GM18867 (cell line): ENCODE data around the gene CCT6A.
"Not testable (repeated sequence)": the region's sequence is repeated elsewhere in the genome, so short reads cannot be mapped to it uniquely, and the experiment has no call there.

Source experiments
- ATAC-seq: cut with Tn5 transposase; IDR thresholded peaks from one replicate; pipeline ENCODE4 v1.9.1; 2021; ENCODE audit warnings: mild to moderate bottlenecking, moderate library complexity; ENCODE audit not compliant: unreplicated experiment

Gene CCT6A

DNA sequence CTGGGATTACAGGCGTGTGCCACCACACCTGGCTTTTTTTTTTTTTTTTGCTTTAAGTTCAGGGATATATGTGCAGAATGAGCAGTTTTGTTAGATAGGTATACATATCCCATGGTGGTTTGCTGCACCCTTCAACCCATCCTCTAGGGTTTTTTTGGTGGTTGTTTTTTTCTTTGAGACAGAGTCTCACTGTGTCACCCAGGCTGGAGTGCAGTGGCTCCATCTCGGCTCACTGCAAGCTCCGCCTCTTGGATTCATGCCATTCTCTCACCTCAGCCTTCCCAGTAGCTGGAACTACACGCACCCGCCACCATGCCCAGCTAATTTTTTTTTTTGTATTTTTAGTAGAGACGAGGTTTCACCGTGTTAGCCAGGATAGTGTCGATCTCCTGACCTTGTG is 2.8 kb upstream of the CCT6A start:
- not testable (repeated sequence) for ATAC-seq

DNA sequence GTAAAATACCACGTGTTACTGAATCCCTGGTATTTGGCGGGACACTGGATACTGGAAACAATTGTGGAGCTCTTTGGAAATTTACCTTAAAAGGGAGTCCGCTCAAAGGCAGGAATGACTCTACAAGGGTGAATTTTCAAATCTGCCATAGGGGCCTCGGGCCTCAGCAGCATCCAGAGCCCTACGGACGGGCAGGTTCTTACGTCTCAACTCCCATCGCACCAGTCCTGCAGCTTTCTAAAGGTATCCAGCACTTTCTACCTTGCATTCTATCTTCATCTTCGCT is 569 bp upstream of the CCT6A start:
- ATAC-seq: no peak

DNA sequence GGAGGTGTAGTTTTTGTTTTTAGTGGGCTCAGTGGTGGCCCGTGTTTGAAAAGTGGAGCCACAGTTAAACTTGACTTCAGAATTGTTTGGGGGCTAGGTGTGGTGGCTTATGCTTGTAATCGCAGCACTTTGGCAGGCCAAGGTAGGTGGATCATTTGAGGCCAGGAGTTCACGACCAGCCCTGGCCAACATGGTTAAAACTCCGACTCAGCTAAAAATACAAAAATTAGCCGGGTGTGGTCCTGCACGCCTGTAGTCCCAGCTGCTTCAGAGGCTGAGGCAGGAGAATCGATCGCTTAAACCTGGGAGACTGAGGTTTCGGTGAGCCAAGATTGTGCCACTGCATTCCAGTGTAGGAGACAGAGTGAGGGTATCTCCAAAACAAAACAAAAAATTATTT is 1.8 kb downstream of the CCT6A start:
- ATAC-seq: no peak

DNA sequence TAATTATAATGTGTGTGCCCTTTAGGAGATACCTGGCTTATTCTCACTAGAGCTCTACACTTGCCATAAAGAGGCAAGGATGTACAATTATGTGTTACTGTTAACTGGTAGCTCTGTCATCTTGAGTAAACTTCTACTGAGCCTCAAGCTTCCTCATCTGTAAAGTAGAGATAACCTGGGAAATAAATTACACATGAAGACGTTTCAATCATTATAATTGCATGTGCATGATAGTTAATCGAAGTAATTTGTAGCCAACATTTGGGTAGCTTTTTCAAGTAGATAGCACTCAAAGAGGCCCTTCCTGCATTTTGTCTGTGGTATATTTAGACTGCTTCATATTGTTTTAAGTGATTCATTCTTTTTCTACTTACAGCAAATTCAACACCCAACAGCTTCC is 2.4 kb downstream of the CCT6A start:
- ATAC-seq: no peak

DNA sequence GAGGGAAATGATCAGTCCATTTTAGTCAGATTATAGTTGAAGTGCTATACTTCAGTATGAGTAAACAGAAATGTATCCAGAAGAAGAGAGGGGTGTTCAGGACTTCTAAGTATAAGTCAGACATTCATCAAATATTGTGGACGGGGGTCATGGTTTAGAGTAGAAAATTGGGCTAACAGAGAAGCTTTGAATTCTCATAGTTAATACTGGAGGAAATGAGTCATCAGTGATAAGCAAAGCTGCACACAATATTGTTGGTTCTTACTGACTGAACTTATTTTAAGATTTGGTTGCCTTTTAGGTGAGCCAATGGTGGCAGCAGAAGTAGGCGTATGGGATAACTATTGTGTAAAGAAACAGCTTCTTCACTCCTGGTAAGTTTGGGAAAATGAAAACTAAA is 10.8 kb downstream of the CCT6A start:
- ATAC-seq: no peak

DNA sequence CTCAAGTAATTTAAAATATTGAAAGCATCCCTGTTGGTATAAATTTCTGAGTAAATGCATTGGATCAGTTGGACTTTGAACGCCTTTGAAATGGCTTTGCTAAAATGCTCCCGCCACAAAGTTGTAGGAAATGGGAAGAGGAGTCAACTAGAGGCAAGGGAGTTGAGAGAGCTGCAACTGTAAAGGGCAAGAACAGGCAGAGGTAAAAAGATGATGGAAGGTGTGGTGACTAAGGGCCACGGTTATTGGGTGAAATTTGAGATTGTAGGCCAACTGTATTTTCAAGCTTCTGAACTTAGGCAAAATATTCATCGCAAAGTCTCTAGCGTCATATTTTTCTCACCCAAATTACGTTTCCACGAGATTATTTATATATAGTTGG is 11.9 kb downstream of the CCT6A start:
- no peak for ATAC-seq

DNA sequence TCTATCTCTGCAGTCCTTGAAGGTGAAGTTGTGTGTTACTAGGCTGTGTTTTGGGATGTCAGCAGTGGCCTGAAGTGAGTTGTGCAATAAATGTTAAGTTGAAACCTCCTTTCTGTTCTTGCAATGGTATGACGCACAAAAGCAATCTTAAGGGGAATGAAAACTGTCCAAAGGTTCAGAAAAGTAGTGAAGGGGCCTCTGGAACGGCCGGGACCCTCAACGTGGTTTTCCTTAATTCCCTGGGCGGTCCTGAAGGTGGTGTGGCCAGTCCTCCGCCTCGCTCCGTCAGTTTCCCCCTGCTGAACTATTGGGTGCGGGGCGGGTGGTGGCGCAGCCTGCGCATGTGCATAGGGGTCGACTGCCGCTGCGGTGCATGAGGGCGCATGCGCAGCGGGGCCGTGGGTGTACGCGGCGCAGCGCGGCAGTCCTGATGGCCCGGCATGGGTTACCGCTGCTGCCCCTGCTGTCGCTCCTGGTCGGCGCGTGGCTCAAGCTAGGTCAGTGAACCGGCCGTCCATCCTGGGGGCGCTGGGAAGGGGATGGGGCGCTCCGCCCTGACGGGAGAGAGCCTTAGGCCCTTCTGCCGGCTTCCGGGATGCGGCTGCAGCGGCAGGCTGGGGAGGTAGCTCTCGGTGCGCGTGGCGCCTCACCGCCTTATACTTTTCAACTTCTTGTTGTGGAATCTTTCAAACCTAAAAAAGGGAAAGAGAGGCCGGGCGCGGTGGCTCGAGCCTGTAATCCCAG is 12.5 kb downstream of the CCT6A start, which contains the start of gene SUMF2:
Gene SUMF2, plus strand, starts transcription at position 405 of the 744 bp plus-strand sequence. Its CDS starts 26 bp downstream, at position 431.
- ATAC-seq: peak; percentile 87

DNA sequence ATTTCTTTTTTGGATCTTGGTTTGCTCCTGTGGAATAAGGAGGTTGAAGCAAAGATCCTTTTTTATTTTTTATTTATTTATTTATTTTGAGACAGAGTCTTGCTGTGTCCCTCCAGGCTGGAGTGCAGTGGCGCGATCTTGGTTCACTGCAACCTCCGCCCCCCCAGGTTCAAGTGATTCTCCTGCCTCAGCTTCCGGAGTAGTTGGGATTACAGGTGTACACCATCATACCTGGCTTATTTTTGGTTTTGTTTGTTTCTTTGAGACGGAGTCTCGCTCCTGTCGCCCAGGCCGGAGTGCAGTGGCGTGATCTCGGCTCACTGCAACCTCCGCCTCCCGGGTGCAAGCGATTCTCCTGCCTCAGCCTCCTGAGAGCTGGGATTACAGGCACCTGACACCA is 14.8 kb downstream of the CCT6A start:
- not testable (repeated sequence) for ATAC-seq

DNA sequence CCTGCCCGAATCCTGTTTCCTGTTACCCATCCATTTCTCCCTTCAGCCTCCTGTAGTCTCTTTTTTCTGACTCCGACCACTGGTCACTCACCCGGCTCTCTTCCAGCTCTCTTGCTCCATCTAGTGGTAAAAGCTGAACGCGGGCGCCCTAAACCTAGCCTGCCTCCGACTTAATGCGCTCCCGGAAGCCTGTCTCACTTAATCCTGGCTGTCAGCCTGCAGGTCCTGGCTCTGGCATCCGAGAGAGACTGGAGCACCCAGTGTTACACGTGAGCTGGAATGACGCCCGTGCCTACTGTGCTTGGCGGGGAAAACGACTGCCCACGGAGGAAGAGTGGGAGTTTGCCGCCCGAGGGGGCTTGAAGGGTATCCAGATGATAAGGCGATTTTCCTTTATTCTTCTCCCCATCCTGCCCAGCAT is 22.8 kb downstream of the CCT6A start:
- ATAC-seq: peak; percentile 90

DNA sequence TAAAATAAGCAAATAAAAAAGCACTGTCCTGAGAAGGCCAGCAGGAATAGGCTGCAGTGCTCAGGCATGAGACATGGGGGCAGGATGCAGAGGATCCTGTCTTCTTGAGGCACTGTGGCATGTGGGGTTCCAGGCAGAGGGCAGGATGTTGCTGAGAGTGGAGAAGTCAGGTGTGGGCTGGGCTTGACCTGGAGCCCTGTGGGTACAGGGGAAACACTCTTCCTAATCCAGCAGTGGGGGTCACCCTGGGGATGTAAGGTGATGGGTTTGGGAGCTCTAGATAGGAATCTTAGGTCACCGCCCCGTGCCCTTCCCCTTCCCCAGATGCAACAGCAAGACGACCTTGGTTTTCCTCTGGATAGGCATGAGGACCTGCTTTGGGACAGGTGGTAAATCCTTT is 26.1 kb downstream of the CCT6A start:
- no peak for ATAC-seq

DNA sequence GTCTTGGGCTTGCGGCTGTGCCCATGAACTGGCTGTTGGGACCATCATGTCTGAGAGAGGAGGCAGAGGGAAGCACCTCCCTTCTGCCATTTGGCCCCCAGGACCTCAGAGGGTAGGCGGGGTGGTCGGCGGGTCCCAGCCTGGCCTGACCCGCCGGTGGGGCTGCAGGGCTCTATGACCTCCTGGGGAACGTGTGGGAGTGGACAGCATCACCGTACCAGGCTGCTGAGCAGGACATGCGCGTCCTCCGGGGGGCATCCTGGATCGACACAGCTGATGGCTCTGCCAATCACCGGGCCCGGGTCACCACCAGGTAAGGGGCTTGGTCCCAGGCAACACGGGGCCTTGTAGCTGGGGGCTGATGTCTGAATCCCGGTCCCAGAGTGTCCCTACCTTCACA is 26.6 kb downstream of the CCT6A start:
- ATAC-seq: no peak

DNA sequence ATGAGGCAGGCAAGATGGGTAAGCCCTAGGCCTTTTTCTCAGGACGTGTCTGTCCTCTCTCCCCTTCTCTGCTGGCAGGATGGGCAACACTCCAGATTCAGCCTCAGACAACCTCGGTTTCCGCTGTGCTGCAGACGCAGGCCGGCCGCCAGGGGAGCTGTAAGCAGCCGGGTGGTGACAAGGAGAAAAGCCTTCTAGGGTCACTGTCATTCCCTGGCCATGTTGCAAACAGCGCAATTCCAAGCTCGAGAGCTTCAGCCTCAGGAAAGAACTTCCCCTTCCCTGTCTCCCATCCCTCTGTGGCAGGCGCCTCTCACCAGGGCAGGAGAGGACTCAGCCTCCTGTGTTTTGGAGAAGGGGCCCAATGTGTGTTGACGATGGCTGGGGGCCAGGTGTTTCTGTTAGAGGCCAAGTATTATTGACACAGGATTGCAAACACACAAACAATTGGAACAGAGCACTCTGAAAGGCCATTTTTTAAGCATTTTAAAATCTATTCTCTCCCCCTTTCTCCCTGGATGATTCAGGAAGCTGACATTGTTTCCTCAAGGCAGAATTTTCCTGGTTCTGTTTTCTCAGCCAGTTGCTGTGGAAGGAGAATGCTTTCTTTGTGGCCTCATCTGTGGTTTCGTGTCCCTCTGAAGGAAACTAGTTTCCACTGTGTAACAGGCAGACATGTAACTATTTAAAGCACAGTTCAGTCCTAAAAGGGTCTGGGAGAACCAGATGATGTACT is 28.1 kb downstream of the CCT6A start:
- ATAC-seq: no peak

DNA sequence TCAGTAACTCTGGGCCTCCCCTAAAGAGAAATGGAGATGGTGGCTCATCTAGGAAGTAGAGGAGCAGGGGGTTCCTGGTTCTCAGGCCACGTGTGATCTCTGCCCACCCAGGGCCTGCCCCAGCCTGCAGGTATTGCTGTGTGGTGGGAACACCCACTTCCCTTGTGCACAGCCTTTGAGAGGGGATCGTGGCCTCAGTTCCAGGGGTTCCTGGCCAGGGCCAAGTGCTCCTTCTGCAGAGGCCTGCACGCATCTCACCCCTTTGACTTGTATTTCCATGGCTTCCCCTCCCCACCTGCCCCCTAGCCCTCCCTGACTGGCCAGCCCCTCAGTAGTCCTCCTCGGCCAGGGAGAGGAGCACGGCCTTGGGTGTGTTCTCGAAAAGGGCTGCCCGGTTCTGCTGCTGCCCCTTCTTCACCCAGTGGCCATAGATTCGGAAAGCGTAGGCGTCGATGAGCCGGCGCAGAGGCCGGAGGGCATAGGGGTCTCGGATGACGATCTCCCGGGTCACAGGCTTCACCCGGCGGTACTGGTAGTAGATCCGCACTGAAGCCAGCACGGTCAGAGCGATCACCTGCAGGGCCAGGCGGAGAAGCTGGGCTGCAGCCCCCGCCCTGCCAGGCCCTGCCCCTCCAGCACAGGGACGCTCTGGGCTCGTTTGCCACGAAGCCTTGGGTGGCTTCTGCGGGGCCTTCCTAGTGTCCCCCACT is 29.3 kb downstream of the CCT6A start:
- ATAC-seq: not testable (repeated sequence)

DNA sequence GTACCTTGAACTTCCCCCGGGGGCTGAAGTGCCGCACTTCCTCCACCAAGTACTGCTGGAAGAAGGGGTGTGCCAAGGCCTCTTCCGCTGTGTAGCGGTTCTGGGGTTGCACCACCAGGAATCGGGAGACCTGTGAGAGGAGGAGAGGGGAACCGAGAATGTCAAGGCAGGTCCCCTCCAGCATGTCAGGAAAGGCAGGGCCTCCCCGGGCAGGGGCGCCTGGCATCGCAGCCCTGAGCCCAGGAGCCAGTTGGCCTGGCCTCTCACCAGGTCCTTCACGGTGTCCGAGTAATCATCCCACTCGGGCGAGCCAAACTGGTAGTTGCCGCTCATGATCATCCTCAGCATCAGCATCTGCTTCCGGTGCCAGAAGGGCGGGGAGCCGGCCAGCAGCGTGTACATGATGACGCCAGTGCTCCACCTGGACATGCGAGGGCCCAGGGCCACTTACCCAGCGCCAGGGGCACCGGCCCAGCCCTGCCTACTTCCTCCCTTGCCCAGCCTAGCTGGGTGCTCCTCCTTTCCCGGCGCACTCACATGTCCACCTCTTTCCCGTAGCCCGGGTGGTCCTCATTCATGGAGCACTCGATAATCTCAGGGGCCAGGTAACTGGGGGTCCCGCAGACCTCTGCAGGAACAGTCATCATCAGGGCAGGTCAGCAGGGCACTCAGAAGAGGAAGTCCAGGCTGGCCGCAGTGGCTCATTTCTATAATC is 30.2 kb downstream of the CCT6A start:
- ATAC-seq: no peak

DNA sequence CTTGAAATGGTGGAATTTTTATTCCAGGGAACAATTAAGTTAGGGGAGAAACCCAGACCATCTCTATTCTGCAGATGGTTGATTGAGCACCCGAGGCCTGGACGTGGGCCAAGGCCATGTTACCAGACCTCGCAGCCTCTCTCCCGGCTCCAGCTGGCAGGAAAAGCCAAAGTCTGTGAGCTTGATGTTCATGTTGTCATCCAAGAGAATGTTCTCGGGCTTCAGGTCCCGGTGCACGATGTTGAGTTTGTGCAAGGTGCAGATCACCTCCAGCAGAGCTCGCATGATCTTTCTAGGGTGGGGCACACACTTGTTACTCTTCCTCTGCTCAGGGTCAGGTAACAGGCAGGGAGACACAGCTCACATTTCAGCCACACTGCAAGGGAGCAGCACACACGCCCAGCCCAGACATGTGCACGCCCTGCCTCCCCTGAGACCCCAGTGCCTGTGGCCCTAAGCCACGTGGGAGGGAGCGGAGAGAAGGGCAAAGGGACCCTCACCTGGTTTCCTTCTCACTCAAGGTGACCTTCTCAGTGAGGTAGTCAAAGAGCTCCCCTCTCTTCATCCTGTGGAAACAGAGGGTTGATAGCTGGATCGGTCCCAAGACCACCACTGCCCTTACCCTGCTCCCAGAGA is 31.7 kb downstream of the CCT6A start:
- no peak for ATAC-seq

DNA sequence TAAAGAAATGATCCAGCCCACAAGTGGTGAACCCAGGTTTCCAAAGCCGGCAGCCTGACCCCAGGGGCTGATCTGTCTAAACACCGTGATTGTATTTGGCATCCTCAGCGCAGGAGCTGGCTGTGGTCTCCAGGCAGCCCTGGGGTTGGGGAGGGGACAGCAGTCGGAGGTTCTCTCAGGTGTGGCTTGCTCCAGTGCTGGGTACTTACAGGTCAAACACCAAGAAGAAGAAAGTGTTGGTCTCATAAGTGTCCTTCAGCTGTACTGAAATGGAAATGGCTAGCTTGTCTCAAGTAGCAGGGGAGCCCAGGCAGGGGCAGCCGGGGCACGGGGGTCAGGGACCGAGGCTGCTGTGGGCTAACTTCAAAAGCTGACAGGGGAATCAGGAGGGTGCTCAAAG is 35.2 kb downstream of the CCT6A start:
- ATAC-seq: no peak

DNA sequence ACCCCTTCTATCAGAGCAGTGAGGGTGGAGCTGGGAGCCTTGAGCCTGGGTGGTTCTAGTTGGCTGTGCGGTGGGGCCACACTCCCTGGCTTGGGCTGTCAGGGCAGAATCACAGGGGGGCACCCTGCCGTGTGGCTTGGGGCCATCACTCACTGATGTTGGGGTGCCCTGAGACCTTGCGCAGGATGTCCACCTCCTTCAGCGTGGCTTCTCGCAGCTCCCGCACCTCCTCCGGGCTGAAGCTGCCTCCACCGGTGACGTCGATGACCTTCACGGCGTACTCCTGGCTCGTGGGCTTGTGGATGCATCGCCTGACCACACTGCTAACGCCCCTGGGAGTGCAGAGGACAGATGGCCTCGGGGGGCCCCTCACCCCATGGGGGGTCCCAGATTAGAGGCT is 35.9 kb downstream of the CCT6A start:
- no peak for ATAC-seq

DNA sequence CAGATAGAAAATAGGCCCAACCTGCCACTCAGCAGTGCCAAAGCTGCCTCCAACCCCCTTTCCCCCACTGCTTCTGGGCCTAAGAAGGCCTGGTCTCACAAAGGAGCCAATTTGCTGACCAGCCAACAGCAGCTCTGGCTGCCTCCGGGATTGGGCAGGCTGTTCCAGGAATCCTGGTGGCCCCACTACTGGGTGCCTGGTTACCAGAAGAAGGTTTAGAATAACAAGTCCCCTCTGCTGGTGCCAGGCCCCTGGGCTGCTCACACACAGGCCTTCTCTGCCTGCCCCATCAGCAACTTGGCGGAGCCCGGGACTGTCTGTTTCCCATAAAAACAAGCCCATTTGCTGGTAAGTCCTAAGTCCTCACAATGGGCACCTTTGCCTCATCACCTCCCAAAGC is 40.0 kb downstream of the CCT6A start:
- ATAC-seq: no peak

DNA sequence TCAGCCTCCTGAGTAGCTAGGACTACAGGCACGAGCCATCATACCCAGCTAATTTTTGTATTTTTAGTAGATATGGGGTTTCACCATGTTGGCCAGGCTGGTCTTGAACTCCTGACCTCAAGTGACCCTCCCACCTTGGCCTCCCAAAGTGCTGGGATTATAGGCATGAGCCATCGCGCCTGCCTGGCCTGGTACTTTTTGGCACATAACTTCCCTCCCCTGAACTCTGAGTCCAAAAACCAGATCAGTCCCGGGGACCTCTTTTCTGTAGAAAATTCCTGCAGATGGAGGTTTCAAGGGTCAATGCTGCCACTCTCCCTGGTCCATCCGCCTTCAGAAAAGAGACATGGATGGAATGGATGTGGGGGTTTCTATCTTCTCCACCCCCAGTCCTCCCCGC is 40.8 kb downstream of the CCT6A start:
- not testable (repeated sequence) for ATAC-seq

DNA sequence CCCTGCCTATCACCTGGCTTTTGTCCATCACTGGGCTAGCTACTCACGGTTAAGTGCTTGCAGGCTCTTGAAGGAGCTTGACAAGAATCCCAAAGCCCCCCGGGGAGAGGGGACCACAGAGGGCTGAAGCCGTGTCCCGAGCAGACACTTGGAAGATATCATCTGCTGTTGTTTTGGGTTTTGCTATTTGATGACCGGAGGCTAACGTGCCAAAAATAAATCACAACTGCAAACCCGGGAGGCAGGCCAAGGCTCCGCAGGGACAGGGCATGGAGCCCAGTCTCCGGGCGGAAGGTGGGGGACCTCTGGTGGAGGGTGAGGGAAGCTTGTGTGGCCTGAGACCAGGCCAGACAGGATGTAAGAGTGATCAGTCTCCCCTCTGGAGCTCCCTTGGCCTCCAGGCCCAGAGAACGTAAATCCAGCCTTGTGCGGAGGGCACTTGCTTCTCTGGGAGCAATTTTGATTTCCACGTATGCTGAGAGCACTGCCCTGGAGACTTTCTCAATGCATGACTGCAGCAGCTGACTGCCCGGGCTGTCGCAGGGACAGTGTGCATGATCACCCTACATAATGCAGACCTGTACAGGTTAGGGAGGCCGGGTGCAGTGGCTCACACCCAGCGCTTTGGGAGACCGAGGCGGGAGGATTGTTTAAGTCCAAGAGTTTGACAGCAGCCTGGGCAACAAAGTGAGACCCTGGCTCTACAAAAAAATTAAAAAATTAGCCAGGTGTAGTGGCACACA is 41.4 kb downstream of the CCT6A start, which contains the start of gene PHKG1:
Gene PHKG1, minus strand, starts transcription at position 164 of the 743 bp plus-strand sequence. CDS start 4,011 bp downstream, outside the sequence.
- ATAC-seq: no peak
